A549 (cell line): Measurements from ENCODE around the gene SH2B3.

Experiments
- BHLHE40 ChIP-seq: IDR thresholded peaks from 2 replicates; pipeline ENCODE4 v1.6.1; 2012; ENCODE audit warnings: low read depth, low read length, inconsistent platforms
- CHD4 ChIP-seq: fragments of 200-600 bp; sonication (generic); IDR thresholded peaks from 2 replicates; pipeline ENCODE4 v1.6.1; 2016; ENCODE audit warnings: antibody characterized with exemption, mild to moderate bottlenecking, borderline replicate concordance
- CTCF ChIP-seq: fragments of >200 bp; sonication (Bioruptor Twin); formaldehyde crosslinking; IDR thresholded peaks from 3 replicates; pipeline ENCODE4 v1.5.1; 2016
- EP300 ChIP-seq, 2 experiments: fragments of >200 bp; sonication (Bioruptor Twin); formaldehyde crosslinking; IDR thresholded peaks; 2 replicates in 1 of 2; 3 replicates in 1 of 2; pipeline ENCODE4 v1.6.1; 2016 to 2017
- FOSL2 ChIP-seq, 2 experiments: fragments of 450-650 bp in 1 of 2; fragments of >200 bp in 1 of 2; sonication (Bioruptor Twin) in 1 of 2; formaldehyde crosslinking; IDR thresholded peaks; 2 replicates each; pipeline versions ENCODE4 v1.5.0 to v1.6.1; 2016 to 2020; ENCODE audit warnings: mild to moderate bottlenecking in 1 of 2, moderate library complexity in 1 of 2
- HDAC2 ChIP-seq: fragments of 200-600 bp; sonication (generic); IDR thresholded peaks from 2 replicates; pipeline ENCODE4 v1.6.1; 2016
- KDM1A ChIP-seq: fragments of 200-600 bp; sonication (generic); IDR thresholded peaks from 2 replicates; pipeline ENCODE4 v1.6.1; 2016; ENCODE audit warnings: low read depth, mild to moderate bottlenecking
- MYC ChIP-seq: IDR thresholded peaks from 2 replicates; pipeline ENCODE4 v1.6.1; 2012; ENCODE audit warnings: mild to moderate bottlenecking, inconsistent platforms, low read length, improper control_type of control experiment, borderline replicate concordance
- SMC3 ChIP-seq: fragments of >200 bp; sonication (Bioruptor Twin); formaldehyde crosslinking; IDR thresholded peaks from 3 replicates; pipeline ENCODE4 v1.6.1; 2018; ENCODE audit warnings: inconsistent platforms

- no peak for TF ChIP-seq CTCF
- TF ChIP-seq FOSL2 (IDR thresholded peaks at IDR 0.05): no peak
- TF ChIP-seq FOSL2 (CRISPR knock-in tag; IDR thresholded peaks at IDR 0.05): no peak
- TF ChIP-seq SMC3: no peak
- TF ChIP-seq CHD4: no peak
- no peak for TF ChIP-seq KDM1A
- TF ChIP-seq EP300 (IDR thresholded peaks at IDR 0.05): no peak
- TF ChIP-seq MYC: no peak
- no peak for TF ChIP-seq BHLHE40
- no peak for TF ChIP-seq HDAC2
Measured at GRCh38 chr12:111457577-111457976, 51.9 kb downstream of the SH2B3 start.
